Esophagus squamous epithelium (tissue), 5 donors: ENCODE measurements around the gene PPP1R9A. TPM values are rescaled to one million over a fixed set of nuclear protein-coding genes. Genes with fewer than 3 reads are reported as not detected.

Experiments used
- DNase-seq: peaks from one replicate; lab custom pipeline; 2025; lab: John Stamatoyannopoulos, UW
- H3K27ac ChIP-seq, 4 donors: fragments of 200-600 bp; sonication (generic); one replicate each; pipeline ENCODE4 v1.5.1; 2016 to 2019; ENCODE audit warnings: mild to moderate bottlenecking in 1 of 4
- H3K27me3 ChIP-seq, 4 donors: fragments of 200-600 bp; sonication (generic); 1 replicate in 3 of 4; 2 replicates in 1 of 4; pipeline versions ENCODE4 v1.5.1 to v1.6.0; 2017 to 2021; ENCODE audit warnings: antibody characterized with exemption in 1 of 4
- H3K36me3 ChIP-seq, 3 donors: fragments of 200-600 bp; sonication (generic); one replicate each; pipeline ENCODE4 v1.5.1; 2016 to 2019
- H3K4me1 ChIP-seq, 3 donors: fragments of 200-600 bp; sonication (generic); one replicate each; pipeline ENCODE4 v1.5.1; 2017 to 2019
- H3K4me3 ChIP-seq, 4 donors: fragments of 200-600 bp; sonication (generic); 1 replicate in 3 of 4; 2 replicates in 1 of 4; pipeline ENCODE4 v1.5.1; 2016 to 2019; ENCODE audit warnings: mild to moderate bottlenecking in 2 of 4, moderate library complexity in 1 of 4
- H3K9me3 ChIP-seq, 3 donors: fragments of 200-600 bp; sonication (generic); one replicate each; pipeline ENCODE4 v1.5.1; 2016 to 2019
- POLR2A ChIP-seq, 4 donors: fragments of 450-650 bp; IDR thresholded peaks; one replicate each; pipeline ENCODE4 v1.6.1; 2017; ENCODE audit warnings: antibody characterized with exemption in 4 of 4, mild to moderate bottlenecking in 4 of 4, moderate library complexity in 3 of 4
- WGBS, 2 donors: methylation state at CpG; one replicate each; pipeline ENCODE4 v1.1.5; 2018; 5-methylcytosine and 5-hydroxymethylcytosine counted together
- intact Hi-C: fragments of 100-400 bp; cut with DNase I; formaldehyde crosslinking; loops from one replicate; pipeline ENCODE4 v1.15.0; 2022
- total RNA-seq, 4 donors: library from RNA; depleted of rRNA; stranded (reverse); fragments of >200 nt; gene quantifications; one replicate each; pipeline ENCODE4 v1.1.0, GENCODE V29; 2016
- TF ChIP-seq, protein P1 (sequence below), 6 experiments: fragments of 450-650 bp in 4 of 6; fragments of 200-600 bp in 2 of 6; sonication (generic) in 2 of 6; IDR thresholded peaks; one replicate each; pipeline ENCODE4 v1.5.1; 2016 to 2019; ENCODE audit warnings: antibody characterized with exemption in 6 of 6, mild to moderate bottlenecking in 4 of 6, moderate library complexity in 4 of 6
- donor health status: DM: yes; HTN: yes; CAD: no.

Gene PPP1R9A
- total RNA-seq, 4 donors from 2014 or later: 0.04 to 6.3 (median 1.0) TPM

DNA sequence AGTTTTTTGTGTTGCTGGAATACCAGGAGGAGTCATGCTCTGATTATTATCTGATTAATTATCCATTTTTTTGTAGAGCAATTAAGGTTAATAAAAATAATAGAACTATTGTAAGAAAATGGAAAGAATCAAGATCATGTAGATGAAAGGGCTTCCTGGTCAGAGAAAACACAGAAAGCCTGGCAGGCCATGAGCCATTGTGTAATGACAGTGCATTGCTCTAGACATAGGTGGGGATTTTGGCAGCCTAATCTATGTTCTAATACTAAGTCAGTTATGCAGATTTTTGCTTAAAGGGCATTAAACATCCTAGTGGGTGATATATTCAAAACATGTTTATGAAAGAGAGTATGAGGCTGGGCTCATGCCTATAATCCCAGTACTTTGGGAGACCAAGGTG is 198.2 kb downstream of the PPP1R9A start:
- no peaks in the 10 kb centered on the region for H3K9me3 ChIP-seq
- H3K4me1 ChIP-seq: peaks cover 0 to 7% (median 0%) of the 10 kb centered on the region in 3 donors
- H3K27me3 ChIP-seq: no peaks in the 10 kb centered on the region
- no peaks in the 10 kb centered on the region for H3K36me3 ChIP-seq
- no peak for DNase-seq
- intact Hi-C loops: no loop called here
- H3K27ac ChIP-seq: no peak overlapping the region
- H3K4me3 ChIP-seq: no peak overlapping the region
- no peak for TF ChIP-seq POLR2A (IDR thresholded peaks at IDR 0.05)
- TF ChIP-seq, protein P1, sequence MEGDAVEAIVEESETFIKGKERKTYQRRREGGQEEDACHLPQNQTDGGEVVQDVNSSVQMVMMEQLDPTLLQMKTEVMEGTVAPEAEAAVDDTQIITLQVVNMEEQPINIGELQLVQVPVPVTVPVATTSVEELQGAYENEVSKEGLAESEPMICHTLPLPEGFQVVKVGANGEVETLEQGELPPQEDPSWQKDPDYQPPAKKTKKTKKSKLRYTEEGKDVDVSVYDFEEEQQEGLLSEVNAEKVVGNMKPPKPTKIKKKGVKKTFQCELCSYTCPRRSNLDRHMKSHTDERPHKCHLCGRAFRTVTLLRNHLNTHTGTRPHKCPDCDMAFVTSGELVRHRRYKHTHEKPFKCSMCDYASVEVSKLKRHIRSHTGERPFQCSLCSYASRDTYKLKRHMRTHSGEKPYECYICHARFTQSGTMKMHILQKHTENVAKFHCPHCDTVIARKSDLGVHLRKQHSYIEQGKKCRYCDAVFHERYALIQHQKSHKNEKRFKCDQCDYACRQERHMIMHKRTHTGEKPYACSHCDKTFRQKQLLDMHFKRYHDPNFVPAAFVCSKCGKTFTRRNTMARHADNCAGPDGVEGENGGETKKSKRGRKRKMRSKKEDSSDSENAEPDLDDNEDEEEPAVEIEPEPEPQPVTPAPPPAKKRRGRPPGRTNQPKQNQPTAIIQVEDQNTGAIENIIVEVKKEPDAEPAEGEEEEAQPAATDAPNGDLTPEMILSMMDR (IDR thresholded peaks at IDR 0.05): no peak

DNA sequence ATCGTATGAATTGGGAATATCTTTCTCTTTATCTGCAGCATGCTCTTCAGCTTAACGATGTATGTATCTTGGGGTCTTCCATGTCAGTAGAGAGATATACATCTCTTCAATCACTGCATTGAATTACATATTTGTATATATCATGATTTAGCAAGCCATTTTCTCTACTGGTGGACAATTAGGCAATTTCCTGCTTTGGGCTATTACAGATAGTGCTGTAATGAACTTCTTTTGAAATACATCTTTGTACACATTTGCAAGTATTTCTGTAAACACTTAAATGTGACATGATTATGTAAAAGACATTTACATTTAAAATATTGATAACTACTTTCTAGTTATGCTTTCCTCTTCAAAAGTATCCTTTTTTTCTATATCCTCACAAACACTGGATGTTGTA is 199.0 kb downstream of the PPP1R9A start:
- TF ChIP-seq, protein P1 (IDR thresholded peaks at IDR 0.05): no peak
- no peak for TF ChIP-seq POLR2A (IDR thresholded peaks at IDR 0.05)
- peaks cover 0 to 7% (median 0%) of the 10 kb centered on the region in 3 donors for H3K4me1 ChIP-seq
- H3K4me3 ChIP-seq: no peak overlapping the region
- intact Hi-C loops: no loop called here
- 85 to 93% methylated on average over 2 of the region's 2 CpGs for WGBS, 2 donors
- no peaks in the 10 kb centered on the region for H3K27me3 ChIP-seq
- H3K36me3 ChIP-seq: no peaks in the 10 kb centered on the region
- no peaks in the 10 kb centered on the region for H3K9me3 ChIP-seq
- no peak overlapping the region for H3K27ac ChIP-seq
- DNase-seq: no peak

DNA sequence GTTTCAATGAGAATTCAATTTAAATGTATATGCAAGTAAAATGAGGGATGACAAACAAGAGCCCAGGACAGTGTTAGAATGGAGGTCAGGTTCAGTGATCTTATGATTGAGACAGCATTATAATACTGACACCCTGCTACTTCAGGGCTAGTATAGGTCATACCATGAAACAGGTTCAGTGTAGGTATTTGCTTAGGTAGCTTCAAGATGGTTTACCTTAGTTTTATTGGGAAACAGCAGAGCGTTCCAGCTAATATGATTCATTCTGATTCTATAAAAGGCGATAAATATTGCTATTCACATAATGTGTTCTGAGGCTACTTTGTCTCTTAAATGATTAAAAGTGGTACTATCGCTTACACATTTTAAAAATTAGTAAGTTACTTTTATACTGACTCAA is 203.3 kb downstream of the PPP1R9A start:
- Histone ChIP-seq H3K9me3 (no peaks in the 10 kb centered on the region), H3K27ac (no peak overlapping the region), H3K27me3 (no peaks in the 10 kb centered on the region), H3K4me3 (no peak overlapping the region), H3K36me3 (no peaks in the 10 kb centered on the region), H3K4me1 (no peaks in the 10 kb centered on the region)
- WGBS, 2 donors: 92% methylated on average over 3 of the region's 3 CpGs
- intact Hi-C loops: no loop called here
- no peak for DNase-seq
- TF ChIP-seq POLR2A (IDR thresholded peaks at IDR 0.05): no peak
- TF ChIP-seq, protein P1 (IDR thresholded peaks at IDR 0.05): no peak

DNA sequence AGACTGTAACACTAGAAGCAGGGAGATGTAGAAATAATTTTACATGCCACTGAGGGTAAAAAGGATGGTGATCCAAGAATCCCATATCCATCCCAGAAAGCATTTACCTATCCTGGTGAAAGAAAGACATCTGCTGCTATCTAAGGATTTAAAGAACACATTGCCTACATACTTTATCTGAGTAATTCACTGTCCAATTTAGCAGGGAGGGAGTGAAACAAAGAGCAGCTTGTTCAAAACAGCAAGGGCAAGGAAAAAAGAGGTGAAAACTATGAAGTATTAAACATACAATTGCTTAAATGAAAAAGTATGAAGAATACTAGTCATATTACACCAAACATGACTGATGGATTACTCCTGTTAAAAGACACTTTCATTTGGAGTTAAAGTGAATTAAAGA is 206.2 kb downstream of the PPP1R9A start:
- Histone ChIP-seq H3K4me3 (no peak overlapping the region), H3K36me3 (no peaks in the 10 kb centered on the region), H3K4me1 (no peaks in the 10 kb centered on the region), H3K27ac (no peak overlapping the region), H3K9me3 (no peaks in the 10 kb centered on the region), H3K27me3 (no peaks in the 10 kb centered on the region)
- intact Hi-C loops: no loop called here
- TF ChIP-seq, protein P1 (IDR thresholded peaks at IDR 0.05): no peak
- TF ChIP-seq POLR2A (IDR thresholded peaks at IDR 0.05): no peak
- DNase-seq: no peak

DNA sequence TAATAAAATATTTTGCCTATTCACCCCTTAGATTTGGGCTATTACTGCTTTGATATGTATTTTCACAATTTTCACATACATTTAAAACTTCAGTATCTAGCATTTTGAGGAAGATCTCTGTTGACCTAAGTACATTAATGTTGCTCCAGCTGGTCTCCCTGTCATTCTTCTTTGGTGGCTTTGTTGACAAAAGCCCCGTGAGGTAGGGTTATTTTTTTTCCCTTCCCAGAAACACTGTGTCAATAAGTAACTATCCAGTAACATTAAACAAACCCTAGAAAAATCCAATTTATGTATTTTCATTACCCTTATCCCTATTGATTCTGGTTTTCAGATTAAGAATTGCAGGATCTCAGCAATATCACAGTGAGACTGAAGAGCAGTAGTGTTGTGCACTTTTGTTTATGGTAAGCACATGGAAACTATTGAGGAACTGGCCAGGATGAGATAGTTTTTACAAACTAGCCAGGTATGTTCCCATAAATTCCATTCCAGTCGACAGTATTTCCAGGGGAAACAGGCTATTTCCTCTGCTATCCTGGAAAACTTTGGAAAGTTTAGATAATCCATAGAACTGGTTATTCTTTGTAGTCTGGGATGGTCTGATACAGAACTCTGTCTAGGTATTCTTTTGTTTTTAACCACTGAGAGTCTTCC is 218.8 kb downstream of the PPP1R9A start:
- intact Hi-C loops: no loop called here
- TF ChIP-seq, protein P1 (IDR thresholded peaks at IDR 0.05): no peak
- no peak for TF ChIP-seq POLR2A (IDR thresholded peaks at IDR 0.05)
- Histone ChIP-seq H3K27ac (no peak overlapping the region), H3K27me3 (no peaks in the 10 kb centered on the region), H3K36me3 (no peaks in the 10 kb centered on the region), H3K4me3 (no peak overlapping the region), H3K4me1 (no peaks in the 10 kb centered on the region), H3K9me3 (no peaks in the 10 kb centered on the region)
- DNase-seq: no peak
- 37 to 51% methylated on average over 2 of the region's 2 CpGs for WGBS, 2 donors
